GM21619 (cell line): Measurements from ENCODE around the gene KLF11.
"Not testable (repeated sequence)": the region's sequence is repeated elsewhere in the genome, so short reads cannot be mapped to it uniquely, and the experiment has no call there.

Source experiments
- ATAC-seq: cut with Tn5 transposase; IDR thresholded peaks from one replicate; pipeline ENCODE4 v1.9.1; 2021; ENCODE audit not compliant: unreplicated experiment

KLF11 gene

DNA sequence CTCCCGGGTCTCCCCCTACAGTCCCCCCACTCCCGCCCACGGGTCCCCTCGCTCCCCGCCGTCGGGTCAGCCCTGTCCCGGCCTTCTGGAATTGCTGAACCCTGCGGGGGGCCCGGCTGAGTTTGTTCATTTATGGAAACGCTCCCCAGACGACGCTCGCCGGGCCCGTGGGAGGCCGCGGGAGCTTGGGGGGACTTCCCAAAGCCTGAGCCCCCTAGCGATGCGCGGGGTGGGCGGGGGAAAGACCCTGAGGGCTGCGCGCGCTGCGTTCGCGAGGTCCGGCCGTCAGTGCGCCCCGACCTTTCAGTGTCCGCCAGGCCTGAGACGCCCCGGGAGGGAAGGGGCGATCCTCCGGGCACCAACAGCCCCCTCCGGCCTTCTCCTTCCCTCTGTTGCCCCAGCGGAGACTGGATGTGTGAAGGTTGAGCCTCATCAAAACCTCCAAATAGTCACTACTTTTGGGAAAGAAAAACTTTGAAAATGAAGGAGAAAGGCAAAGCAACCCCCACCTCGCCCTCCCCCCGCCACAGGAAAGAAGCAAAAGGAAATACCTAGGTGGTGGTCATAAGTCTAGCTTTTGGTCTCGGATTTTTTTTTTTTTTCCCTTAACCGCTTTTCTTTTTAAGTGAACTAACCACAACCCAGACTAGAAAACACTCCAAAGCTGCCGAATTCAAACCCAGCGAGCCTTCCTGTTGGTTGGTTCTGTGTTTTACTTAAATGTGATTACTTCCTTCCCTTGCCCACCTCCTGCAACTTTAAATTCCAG, 37.4 kb downstream of the KLF11 start:
- ATAC-seq = peak; percentile 15

DNA sequence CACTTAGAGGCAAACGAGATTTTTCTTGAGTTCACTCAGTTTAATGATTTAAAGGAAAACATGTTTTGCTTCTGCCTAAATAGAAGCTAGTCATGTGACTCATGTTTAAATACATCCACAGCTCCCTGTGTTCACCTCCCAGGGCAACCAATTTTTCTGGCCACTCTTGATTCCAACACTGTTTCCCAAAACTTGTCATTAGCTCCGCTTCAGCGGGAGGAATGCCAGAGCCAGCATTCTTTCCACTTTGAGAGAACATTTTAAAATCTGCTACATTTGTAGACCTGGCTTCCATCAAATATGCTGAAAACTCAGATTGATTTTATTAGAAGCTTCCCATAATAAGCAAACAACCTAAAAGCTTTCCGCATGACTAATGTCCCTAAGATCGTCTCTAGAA, 39.7 kb downstream of the KLF11 start:
- no peak for ATAC-seq

DNA sequence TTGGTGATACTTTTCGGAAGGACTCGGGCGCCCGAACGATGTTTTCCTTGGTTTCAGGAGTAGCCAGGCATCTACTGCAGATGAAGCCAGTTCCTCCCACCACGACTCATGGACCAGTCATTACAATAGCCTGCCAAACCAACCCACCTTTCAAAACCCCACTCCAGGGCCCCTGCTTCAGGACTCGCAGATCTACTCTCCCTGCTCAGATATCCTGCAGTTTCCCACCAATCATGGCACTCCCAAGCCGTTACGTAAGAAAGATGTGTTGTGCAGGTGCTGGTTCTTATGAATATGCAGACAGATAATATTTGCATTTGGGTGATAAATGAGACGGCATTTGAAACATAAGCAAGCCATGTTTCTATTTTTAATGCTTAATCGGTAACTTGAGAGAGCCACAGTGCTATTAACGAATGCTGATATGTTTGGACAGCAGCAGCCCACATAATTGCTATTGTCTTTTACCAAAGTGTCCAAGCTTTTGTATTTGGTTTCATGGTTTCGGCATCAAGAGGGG, 40.4 kb downstream of the KLF11 start:
- ATAC-seq = peak; percentile 45

DNA sequence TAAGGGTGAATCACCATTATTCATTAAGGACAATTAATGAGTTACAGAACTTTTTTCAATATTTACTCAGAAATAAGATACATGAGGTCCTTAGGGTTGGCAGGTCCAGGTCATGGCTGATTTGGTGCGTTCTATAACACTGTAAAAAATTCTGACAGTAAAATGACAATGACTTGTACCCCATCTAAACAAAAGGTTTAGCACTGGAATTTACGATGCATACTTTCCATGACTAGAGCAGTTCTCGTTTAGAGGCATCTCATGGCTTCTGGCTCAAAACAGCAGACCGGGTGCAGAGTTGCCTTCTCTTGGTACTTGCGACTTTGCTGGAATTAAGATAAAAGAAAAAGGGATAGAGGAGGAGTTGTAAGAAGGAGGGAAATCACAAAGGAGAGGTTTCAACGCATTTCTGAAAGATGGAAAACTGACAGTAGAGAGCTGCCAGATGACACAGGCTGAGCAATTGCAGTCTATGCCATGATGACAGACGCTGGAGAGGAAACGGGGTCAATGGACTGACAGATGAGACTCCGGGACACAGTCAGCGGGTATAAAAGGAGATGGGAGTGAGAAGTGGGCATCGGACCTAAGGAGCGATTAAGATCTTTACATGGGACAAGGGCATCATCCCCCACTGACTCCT, 41.0 kb downstream of the KLF11 start:
- ATAC-seq = no peak

DNA sequence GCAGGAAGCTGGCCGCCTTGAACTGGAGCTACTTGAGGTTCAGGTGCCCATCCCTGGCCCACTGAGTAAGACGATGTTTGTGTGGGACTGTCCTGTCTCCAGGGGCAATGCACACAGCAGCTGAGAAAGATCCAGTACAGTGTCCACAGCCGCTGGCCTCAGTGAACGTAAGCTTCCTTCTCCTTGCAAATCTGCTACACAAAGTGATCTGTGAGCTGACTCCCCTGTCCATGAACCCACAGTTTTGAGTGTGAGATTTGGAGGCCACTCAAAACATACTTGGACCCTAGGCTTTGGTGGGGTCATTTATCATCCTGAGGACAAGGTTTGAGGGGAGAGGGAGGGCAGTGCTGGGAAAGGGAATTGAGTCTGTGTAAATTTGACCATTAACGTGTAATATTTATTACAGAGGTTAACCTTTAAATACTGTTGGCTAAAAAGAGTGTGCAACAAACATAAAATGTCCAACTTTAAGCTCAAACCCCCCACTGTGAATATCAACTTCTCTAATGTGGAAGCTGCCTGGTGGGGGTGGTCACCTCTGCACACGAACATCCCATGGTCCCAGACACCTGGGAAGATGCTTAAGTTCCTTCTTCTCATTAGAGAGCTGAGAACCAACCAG, 41.8 kb downstream of the KLF11 start:
- ATAC-seq = no peak

DNA sequence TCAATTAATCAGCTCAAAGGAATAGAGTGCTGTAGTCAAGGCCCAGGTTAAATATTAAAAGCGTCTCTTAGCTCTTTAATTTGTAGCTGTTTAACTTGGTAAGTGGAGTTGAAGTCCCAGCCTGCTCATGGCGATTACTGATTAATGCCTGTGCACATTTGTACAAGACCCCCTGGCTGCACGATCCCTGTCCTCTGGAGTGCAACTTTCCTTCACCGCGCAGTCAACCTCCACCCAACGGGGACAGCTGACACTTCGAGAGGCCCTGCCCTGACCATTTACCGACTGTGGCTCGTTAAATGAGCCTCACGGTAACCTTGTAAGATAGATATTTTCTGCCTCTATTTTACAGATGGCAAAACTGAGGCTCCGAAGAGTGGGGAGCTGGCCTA, 42.3 kb downstream of the KLF11 start:
- no peak for ATAC-seq

DNA sequence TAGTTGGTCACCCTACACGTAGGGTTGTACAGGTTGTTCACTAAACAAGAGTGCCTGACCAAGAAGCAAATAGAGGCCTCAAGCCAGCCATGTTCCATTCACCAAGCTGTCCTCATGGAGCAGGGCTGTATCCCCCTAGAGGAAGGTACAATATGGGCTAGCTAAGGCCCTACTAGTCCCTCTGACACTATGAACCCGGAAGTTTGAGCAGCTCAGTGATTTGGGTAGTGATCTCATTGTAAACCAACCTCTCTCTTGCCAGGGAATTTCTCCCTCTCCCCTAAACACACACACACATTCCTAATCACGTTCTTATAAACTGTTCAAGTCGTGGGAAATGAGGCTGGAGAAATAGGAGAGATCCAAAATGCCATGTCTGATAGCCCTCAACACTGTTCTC, 43.6 kb downstream of the KLF11 start:
- ATAC-seq = no peak

DNA sequence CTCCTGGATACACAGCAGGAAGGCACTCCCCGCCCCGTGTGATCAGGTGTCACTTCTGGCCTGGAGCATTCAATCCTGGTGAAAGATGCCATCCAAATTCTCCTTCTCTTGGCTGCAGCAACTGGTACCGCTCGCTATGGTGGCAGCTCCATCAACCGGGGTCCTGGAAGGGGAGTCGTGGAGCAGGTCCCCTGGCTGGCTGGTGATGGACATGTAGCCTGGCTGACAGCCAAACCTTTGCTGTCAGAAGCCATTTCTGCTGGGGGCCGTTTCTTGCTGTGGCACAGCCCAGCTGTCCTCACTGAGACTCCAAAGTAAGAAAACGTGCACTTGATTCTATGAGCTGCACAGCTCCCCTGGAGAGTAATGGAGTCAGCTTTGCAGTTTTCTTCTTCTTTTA, 44.0 kb downstream of the KLF11 start:
- ATAC-seq = no peak

DNA sequence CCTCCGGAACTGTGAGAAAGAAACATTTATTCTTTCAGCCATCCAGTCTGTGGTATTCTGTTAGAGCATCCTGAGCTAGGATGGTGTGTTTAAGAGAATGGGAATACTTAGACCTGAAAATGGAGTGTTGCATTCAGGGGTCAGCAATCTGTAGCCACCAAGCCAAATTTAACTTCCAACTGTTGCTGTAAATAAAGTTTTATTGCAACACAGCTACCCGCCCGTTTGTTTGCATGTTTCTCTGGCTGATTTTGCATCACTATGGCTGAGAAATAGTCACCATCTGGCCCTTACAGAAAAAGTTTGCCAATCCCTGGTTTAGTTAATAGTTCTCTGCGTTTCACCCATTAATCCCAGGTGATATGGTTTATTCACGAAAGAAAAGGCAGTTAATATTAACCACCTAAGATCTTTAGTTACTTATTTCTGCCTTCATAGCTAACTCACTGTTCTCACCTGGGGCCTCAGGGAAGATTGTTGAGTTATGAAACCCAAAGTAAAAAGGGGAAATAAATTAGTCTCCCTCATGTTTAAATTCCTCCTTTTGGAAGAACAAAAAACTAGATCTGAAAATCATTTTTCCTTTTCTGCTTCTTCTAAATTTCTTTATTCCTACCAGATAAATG, 46.3 kb downstream of the KLF11 start:
- peak; percentile 41 for ATAC-seq

- peak; percentile 39 for ATAC-seq
Measured at GRCh38 chr2:10091182-10091888, 48.0 kb downstream of the KLF11 start.

DNA sequence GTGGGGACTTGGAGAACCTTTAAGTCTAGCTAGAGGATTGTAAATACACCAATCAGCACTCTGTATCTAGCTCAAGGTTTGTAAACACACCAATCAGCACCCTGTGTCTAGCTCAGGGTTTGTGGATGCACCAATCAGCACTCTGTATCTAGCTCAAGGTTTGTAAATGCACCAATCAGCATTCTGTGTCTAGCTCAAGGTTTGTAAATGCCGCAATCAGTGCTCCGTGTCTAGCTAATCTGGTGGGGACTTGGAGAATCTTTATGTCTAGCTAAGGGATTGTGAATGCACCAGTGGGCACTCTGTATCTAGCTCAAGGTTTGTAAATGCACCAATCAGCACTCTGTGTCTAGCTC, 48.5 kb downstream of the KLF11 start:
- not testable (repeated sequence) for ATAC-seq

GRCh38 chr2:10094271-10094814, 51.0 kb downstream of the KLF11 start:
- no peak for ATAC-seq

DNA sequence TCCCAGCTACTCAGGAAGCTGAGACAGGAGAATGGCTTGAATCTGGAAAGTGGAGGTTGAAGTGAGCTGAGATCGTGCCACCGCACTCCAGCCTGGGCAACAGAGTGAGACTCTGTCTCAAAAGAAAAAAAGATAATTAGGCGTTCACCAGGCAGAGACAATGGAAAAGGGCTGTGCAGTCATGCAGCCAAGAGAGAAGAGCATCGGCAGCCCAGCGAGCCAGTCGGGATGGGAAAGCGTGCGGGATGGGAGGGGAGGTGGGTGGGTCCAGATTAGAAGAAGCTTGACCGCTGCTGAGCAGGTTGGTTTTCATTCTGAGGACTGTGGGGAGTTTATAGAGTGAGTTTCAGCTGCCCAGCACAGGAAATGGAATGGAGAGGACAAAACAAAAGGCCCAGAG, 51.8 kb downstream of the KLF11 start:
- ATAC-seq = no peak

DNA sequence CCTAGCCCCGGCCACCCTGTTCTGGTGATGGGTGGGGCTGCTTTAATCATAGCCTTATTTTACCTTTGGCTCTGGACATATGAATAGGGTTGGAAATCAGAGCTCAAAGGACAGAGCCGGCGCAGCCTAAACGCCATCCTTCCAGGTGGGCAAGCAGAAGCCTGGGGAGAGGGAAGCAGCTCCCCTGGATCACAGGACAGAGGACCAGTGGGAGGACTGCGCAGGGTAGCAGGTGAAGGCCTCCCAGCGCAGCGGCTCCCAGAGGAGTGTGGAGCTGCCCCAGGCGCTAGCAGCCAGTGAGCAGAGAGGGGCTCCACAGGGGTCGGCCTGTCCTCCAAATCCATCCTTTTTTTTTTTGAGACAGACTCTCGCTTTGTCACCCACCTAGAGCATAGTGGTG, 53.3 kb downstream of the KLF11 start:
- no peak for ATAC-seq

GRCh38 chr2:10097352-10098148, 54.2 kb downstream of the KLF11 start:
- no peak for ATAC-seq

- ATAC-seq = no peak
Measured at GRCh38 chr2:10101491-10101890, 58.1 kb downstream of the KLF11 start.

DNA sequence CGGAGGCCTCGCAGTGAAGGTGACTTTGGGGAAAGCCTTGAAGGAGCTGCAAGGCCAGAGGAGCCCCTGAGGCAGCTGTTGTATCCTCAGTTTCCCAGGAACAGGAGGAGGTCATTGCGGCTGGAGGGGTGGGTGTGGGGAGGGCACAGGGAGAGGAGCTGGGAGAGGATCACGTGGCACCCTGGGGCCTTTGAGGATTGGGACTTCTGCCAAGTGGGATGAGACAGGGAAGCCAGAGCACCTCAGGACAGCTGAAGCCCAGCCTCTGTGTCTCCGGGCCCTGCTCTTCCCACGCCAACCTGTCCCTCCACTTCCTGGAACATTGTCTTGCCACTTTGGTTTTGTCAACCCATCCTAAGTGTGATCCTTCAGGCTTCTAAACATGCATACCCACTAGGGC, 59.8 kb downstream of the KLF11 start:
- no peak for ATAC-seq
